ENCODE data around the gene RACK1. TPM values are rescaled to one million over a fixed set of nuclear protein-coding genes. Genes with fewer than 3 reads are reported as not detected.
A peak's percentile ranks its signal among the peaks of the same experiment; 100 is the strongest.

RACK1 gene
- total and polyA plus RNA-seq, 2 experiments from 2014 or later, result 2,372 to 4,798 TPM

DNA sequence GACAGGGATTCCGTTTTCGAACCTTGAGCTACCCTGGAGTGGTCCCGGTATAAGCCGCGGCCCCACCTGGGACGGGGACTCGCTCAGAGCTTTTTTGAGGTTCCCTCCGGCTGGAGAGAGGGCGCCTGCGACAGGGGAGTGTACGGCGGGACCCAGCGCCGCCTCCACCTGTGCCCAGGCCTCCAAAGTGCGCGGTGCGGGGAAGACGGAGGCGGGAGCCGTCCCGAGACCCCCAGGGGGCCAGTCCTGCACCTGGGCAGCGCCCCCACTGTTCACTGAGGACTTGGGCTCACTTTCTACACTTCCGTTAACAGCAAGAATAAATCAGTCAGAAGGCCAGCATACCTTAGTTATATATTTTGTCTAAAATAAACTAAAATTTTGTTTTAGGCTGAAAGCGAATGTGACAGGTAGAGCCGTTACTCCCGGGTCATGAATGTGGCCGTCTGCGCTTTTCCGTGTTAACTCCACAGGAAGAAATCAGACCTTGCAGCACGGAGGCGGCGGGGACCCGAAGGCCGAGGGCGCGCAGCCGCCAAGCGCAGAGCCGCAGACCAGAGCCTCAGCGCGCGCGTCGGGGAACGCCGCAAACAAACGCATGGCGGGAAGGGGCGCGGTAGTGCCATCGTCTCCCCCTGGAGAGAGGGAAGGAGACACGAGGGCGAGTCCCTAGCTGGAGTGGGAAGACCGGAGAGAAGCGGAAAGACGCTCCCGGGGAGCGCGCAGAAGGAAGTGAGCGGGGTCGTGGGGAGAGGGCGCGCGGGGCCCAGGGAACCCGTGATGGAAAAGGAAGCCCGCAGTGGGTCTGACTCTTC, 52.8 kb downstream of the RACK1 start:
- Histone ChIP-seq H4K20me1 (replicated peaks; ENCODE audit: insufficient read depth) (no peaks in the 10 kb centered on the region; the same call in 1 of the 2 replicates), H3K4me2 (peak overlapping the region; percentile 80), H3K36me3 (ENCODE audit: insufficient read depth) (no peaks in the 10 kb centered on the region), H3K4me3 (peak overlapping the region; percentile 80), H3K4me1 (ENCODE audit: insufficient read depth) (no peaks in the 10 kb centered on the region; the same call in 1 of the 2 replicates), H3K27ac (ENCODE audit: low read depth) (no peak overlapping the region), H3K9me2 (ENCODE audit: insufficient read depth) (no peaks in the 10 kb centered on the region), H3K79me2 (replicated peaks; ENCODE audit: insufficient read depth) (no peaks in the 10 kb centered on the region), H2AFZ (peak overlapping the region; percentile 98), H3K27me3 (ENCODE audit: insufficient read depth) (peaks cover 52% of the 10 kb centered on the region), H3F3A (replicated peaks; ENCODE audit: low read depth) (peaks cover 3% of the 10 kb centered on the region)
- Mint-ChIP-seq H3K4me1 (peaks cover 6% of the 10 kb centered on the region), H3K9me3 (peaks cover 22% of the 10 kb centered on the region), H3K27ac (no peak overlapping the region), H3K27me3 (ENCODE audit: insufficient read depth, low read depth, poor library complexity) (peaks cover 59% of the 10 kb centered on the region), H3K4me3 (peak overlapping the region; percentile 89), H3K36me3 (ENCODE audit: low read depth) (peaks cover 15% of the 10 kb centered on the region; the same call in 1 of the 3 replicates)
- ATAC-seq (peak; percentile 2), DNase-seq (ENCODE audit: low spot score) (peak; percentile 59)
- TF ChIP-seq EZH2 (IDR thresholded peaks at IDR 0.05; ENCODE audit: low read depth, unreplicated experiment) (peak; percentile 80), ZNF331 (CRISPR knock-in tag; IDR thresholded peaks at IDR 0.05; ENCODE audit: low read depth) (no peak), EZH2phosphoT487 (IDR thresholded peaks at IDR 0.05; ENCODE audit: unreplicated experiment) (peak; percentile 66), STAT1 (IDR thresholded peaks at IDR 0.05; ENCODE audit: unreplicated experiment) (no peak), CREB1 (CRISPR knock-in tag; IDR thresholded peaks at IDR 0.05; ENCODE audit: low read depth) (no peak), JUNB (IDR thresholded peaks at IDR 0.05; ENCODE audit: unreplicated experiment) (no peak)
- TF ChIP-seq, protein P1, sequence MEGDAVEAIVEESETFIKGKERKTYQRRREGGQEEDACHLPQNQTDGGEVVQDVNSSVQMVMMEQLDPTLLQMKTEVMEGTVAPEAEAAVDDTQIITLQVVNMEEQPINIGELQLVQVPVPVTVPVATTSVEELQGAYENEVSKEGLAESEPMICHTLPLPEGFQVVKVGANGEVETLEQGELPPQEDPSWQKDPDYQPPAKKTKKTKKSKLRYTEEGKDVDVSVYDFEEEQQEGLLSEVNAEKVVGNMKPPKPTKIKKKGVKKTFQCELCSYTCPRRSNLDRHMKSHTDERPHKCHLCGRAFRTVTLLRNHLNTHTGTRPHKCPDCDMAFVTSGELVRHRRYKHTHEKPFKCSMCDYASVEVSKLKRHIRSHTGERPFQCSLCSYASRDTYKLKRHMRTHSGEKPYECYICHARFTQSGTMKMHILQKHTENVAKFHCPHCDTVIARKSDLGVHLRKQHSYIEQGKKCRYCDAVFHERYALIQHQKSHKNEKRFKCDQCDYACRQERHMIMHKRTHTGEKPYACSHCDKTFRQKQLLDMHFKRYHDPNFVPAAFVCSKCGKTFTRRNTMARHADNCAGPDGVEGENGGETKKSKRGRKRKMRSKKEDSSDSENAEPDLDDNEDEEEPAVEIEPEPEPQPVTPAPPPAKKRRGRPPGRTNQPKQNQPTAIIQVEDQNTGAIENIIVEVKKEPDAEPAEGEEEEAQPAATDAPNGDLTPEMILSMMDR (conservative IDR thresholded peaks at IDR 0.05; ENCODE audit: low read depth in 2 of 2), result peak; percentile 10 to 37; a peak in 2 of 4 replicates
- TF ChIP-seq, protein P2, sequence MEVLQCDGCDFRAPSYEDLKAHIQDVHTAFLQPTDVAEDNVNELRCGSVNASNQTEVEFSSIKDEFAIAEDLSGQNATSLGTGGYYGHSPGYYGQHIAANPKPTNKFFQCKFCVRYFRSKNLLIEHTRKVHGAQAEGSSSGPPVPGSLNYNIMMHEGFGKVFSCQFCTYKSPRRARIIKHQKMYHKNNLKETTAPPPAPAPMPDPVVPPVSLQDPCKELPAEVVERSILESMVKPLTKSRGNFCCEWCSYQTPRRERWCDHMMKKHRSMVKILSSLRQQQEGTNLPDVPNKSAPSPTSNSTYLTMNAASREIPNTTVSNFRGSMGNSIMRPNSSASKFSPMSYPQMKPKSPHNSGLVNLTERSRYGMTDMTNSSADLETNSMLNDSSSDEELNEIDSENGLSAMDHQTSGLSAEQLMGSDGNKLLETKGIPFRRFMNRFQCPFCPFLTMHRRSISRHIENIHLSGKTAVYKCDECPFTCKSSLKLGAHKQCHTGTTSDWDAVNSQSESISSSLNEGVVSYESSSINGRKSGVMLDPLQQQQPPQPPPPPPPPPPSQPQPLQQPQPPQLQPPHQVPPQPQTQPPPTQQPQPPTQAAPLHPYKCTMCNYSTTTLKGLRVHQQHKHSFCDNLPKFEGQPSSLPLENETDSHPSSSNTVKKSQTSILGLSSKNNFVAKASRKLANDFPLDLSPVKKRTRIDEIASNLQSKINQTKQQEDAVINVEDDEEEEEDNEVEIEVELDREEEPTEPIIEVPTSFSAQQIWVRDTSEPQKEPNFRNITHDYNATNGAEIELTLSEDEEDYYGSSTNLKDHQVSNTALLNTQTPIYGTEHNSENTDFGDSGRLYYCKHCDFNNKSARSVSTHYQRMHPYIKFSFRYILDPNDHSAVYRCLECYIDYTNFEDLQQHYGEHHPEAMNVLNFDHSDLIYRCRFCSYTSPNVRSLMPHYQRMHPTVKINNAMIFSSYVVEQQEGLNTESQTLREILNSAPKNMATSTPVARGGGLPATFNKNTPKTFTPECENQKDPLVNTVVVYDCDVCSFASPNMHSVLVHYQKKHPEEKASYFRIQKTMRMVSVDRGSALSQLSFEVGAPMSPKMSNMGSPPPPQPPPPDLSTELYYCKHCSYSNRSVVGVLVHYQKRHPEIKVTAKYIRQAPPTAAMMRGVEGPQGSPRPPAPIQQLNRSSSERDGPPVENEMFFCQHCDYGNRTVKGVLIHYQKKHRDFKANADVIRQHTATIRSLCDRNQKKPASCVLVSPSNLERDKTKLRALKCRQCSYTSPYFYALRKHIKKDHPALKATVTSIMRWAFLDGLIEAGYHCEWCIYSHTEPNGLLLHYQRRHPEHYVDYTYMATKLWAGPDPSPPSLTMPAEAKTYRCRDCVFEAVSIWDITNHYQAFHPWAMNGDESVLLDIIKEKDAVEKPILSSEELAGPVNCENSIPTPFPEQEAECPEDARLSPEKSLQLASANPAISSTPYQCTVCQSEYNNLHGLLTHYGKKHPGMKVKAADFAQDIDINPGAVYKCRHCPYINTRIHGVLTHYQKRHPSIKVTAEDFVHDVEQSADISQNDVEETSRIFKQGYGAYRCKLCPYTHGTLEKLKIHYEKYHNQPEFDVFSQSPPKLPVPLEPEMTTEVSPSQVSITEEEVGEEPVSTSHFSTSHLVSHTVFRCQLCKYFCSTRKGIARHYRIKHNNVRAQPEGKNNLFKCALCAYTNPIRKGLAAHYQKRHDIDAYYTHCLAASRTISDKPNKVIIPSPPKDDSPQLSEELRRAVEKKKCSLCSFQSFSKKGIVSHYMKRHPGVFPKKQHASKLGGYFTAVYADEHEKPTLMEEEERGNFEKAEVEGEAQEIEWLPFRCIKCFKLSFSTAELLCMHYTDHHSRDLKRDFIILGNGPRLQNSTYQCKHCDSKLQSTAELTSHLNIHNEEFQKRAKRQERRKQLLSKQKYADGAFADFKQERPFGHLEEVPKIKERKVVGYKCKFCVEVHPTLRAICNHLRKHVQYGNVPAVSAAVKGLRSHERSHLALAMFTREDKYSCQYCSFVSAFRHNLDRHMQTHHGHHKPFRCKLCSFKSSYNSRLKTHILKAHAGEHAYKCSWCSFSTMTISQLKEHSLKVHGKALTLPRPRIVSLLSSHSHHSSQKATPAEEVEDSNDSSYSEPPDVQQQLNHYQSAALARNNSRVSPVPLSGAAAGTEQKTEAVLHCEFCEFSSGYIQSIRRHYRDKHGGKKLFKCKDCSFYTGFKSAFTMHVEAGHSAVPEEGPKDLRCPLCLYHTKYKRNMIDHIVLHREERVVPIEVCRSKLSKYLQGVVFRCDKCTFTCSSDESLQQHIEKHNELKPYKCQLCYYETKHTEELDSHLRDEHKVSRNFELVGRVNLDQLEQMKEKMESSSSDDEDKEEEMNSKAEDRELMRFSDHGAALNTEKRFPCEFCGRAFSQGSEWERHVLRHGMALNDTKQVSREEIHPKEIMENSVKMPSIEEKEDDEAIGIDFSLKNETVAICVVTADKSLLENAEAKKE (CRISPR knock-in tag; IDR thresholded peaks at IDR 0.05), result no peak

All from GM23338 (cell line).